Measurements from ENCODE around the gene FRMD8.

- TF ChIP-seq, protein P1, sequence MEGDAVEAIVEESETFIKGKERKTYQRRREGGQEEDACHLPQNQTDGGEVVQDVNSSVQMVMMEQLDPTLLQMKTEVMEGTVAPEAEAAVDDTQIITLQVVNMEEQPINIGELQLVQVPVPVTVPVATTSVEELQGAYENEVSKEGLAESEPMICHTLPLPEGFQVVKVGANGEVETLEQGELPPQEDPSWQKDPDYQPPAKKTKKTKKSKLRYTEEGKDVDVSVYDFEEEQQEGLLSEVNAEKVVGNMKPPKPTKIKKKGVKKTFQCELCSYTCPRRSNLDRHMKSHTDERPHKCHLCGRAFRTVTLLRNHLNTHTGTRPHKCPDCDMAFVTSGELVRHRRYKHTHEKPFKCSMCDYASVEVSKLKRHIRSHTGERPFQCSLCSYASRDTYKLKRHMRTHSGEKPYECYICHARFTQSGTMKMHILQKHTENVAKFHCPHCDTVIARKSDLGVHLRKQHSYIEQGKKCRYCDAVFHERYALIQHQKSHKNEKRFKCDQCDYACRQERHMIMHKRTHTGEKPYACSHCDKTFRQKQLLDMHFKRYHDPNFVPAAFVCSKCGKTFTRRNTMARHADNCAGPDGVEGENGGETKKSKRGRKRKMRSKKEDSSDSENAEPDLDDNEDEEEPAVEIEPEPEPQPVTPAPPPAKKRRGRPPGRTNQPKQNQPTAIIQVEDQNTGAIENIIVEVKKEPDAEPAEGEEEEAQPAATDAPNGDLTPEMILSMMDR (IDR thresholded peaks at IDR 0.05): peak in 2 of 6 experiments; percentile 3 to 7
- TF ChIP-seq POLR2A (IDR thresholded peaks at IDR 0.05): peak in 3 of 4 donors; percentile 57 to 67 (median 57)
Measured at GRCh38 chr11:65429724-65430405, 43.4 kb downstream of the FRMD8 start.
